ENCODE measurements around the gene MED13.

- TF ChIP-seq POLR2AphosphoS5 (IDR thresholded peaks at IDR 0.05; ENCODE audit: borderline replicate concordance, low read depth, low read length): no peak
- TF ChIP-seq EZH2 (IDR thresholded peaks at IDR 0.05): no peak
- no peak for TF ChIP-seq FOXP2 (optimal IDR thresholded peaks at IDR 0.05; ENCODE audit: control extremely low read depth, extremely low read length, insufficient read depth)
Measured at GRCh38 chr17:61966191-61966590, 98.9 kb downstream of the MED13 start.
